ENCODE data around the gene ADAMTS6.

ADAMTS6 gene

DNA sequence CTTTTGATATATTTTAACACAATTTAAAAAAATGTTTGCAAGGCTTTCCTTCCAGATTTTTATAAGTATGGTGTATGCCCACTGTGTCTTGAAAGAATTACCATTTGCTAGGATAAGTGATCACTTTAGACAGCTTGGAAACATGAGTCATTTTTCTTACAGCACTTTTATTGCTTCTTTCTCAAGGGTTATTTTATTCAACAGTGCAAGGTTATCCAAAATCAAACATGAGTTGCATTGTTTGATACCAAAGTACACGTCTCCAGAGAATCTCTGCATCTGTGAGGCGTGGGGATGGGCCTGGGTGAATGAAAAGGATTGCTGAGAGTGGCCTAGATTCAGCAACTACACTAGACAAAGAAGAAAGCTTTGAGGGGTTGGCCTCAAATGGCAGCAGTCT, 329.6 kb downstream of the ADAMTS6 start:
- H3K79me1 ChIP-seq (replicated peaks; ENCODE audit: low read length, poor library complexity, severe bottlenecking): no peaks in the 10 kb centered on the region
- no peaks in the 10 kb centered on the region for H3K27me3 ChIP-seq (ENCODE audit: control insufficient read depth in 1 of 2, insufficient read depth in 1 of 2, low read length in 2 of 2)
- no peak overlapping the region for H4K8ac ChIP-seq (ENCODE audit: low read length)
- no peak overlapping the region for H3K4ac ChIP-seq (ENCODE audit: low read depth in 1 of 2, low read length in 2 of 2)
- no peaks in the 10 kb centered on the region for H3K4me1 ChIP-seq (ENCODE audit: control insufficient read depth, insufficient read depth, low read depth, low read length)
- H2AK5ac ChIP-seq (ENCODE audit: low read length, severe bottlenecking): no peak overlapping the region
- H4K91ac ChIP-seq (ENCODE audit: low read length): no peak overlapping the region
- peaks cover 0 to 39% of the 10 kb centered on the region in 2 experiments for H3K36me3 ChIP-seq (ENCODE audit: control insufficient read depth in 1 of 2, insufficient read depth in 2 of 2, low read depth in 1 of 2, low read length in 2 of 2)
- H3K9me3 ChIP-seq (ENCODE audit: control insufficient read depth, low read length): no peaks in the 10 kb centered on the region
- no peak overlapping the region for H3K18ac ChIP-seq (ENCODE audit: low read depth in 1 of 2, low read length in 2 of 2)
- 86% methylated on average over 2 of the region's 2 CpGs for WGBS
- H3K9ac ChIP-seq (ENCODE audit: low read length): peak overlapping the region; percentile 42
- no peak for DNase-seq
- no peak overlapping the region for H2BK15ac ChIP-seq (ENCODE audit: low read depth, poor library complexity, severe bottlenecking)
- peak overlapping the region in 1 of 2 experiments; percentile 34 for H3K4me3 ChIP-seq (ENCODE audit: insufficient read depth in 1 of 2, low read depth in 1 of 2, low read length in 2 of 2)
- H3K14ac ChIP-seq (ENCODE audit: low read length in 2 of 2): no peak overlapping the region
- H2BK5ac ChIP-seq (ENCODE audit: low read depth, low read length, poor library complexity, severe bottlenecking): no peak overlapping the region
- H3K27ac ChIP-seq (ENCODE audit: low read length, poor library complexity, severe bottlenecking): no peak overlapping the region
- H3K23ac ChIP-seq (ENCODE audit: low read length in 2 of 2): no peak overlapping the region
- no peak overlapping the region for H2BK120ac ChIP-seq (ENCODE audit: low read depth, low read length)
- no peak overlapping the region for H2BK12ac ChIP-seq (ENCODE audit: low read length in 2 of 2)
- no peak overlapping the region for H2AFZ ChIP-seq (ENCODE audit: low read depth, low read length)
- H3K4me2 ChIP-seq (ENCODE audit: low read length, poor library complexity, severe bottlenecking): no peak overlapping the region

DNA sequence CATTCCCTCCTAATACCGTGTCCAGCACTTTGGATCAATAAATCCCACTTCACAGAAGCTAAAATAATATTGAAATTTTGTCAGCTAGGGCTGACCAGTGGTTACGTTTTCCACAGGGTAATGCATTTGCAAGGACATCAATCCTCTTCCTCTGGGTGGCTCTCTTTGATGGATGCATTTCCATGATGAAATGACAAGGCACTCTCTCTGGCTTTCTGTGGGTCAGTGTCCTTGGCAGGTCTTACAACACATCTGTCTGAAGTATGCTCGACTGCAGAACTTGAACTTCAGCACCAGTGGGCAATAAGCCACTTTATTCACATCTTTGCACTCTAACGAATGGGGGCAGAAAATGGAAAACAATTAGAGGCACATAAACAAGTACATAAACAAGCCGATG, 330.1 kb downstream of the ADAMTS6 start:
- H3K18ac ChIP-seq (ENCODE audit: low read depth in 1 of 2, low read length in 2 of 2): no peak overlapping the region
- no peak overlapping the region for H2BK5ac ChIP-seq (ENCODE audit: low read depth, low read length, poor library complexity, severe bottlenecking)
- H4K8ac ChIP-seq (ENCODE audit: low read length): no peak overlapping the region
- no peak overlapping the region for H3K14ac ChIP-seq (ENCODE audit: low read length in 2 of 2)
- no peak overlapping the region for H2BK120ac ChIP-seq (ENCODE audit: low read depth, low read length)
- no peak overlapping the region for H3K27ac ChIP-seq (ENCODE audit: low read length, poor library complexity, severe bottlenecking)
- peak; percentile 15 for DNase-seq
- no peak overlapping the region for H3K4ac ChIP-seq (ENCODE audit: low read depth in 1 of 2, low read length in 2 of 2)
- H3K4me2 ChIP-seq (ENCODE audit: low read length, poor library complexity, severe bottlenecking): no peak overlapping the region
- H3K4me1 ChIP-seq (ENCODE audit: control insufficient read depth, insufficient read depth, low read depth, low read length): no peaks in the 10 kb centered on the region
- peaks cover 0 to 39% of the 10 kb centered on the region in 2 experiments for H3K36me3 ChIP-seq (ENCODE audit: control insufficient read depth in 1 of 2, insufficient read depth in 2 of 2, low read depth in 1 of 2, low read length in 2 of 2)
- 75% methylated on average over 5 of the region's 5 CpGs for WGBS
- no peak overlapping the region for H2AFZ ChIP-seq (ENCODE audit: low read depth, low read length)
- H2AK5ac ChIP-seq (ENCODE audit: low read length, severe bottlenecking): no peak overlapping the region
- H3K23ac ChIP-seq (ENCODE audit: low read length in 2 of 2): no peak overlapping the region
- H3K9me3 ChIP-seq (ENCODE audit: control insufficient read depth, low read length): no peaks in the 10 kb centered on the region
- no peaks in the 10 kb centered on the region for H3K27me3 ChIP-seq (ENCODE audit: control insufficient read depth in 1 of 2, insufficient read depth in 1 of 2, low read length in 2 of 2)
- no peak overlapping the region for H2BK15ac ChIP-seq (ENCODE audit: low read depth, poor library complexity, severe bottlenecking)
- no peaks in the 10 kb centered on the region for H3K79me1 ChIP-seq (replicated peaks; ENCODE audit: low read length, poor library complexity, severe bottlenecking)
- peak overlapping the region; percentile 8 for H3K9ac ChIP-seq (ENCODE audit: low read length)
- H2BK12ac ChIP-seq (ENCODE audit: low read length in 2 of 2): no peak overlapping the region
- H4K91ac ChIP-seq (ENCODE audit: low read length): no peak overlapping the region
- peak overlapping the region in 1 of 2 experiments; percentile 34 for H3K4me3 ChIP-seq (ENCODE audit: insufficient read depth in 1 of 2, low read depth in 1 of 2, low read length in 2 of 2)

DNA sequence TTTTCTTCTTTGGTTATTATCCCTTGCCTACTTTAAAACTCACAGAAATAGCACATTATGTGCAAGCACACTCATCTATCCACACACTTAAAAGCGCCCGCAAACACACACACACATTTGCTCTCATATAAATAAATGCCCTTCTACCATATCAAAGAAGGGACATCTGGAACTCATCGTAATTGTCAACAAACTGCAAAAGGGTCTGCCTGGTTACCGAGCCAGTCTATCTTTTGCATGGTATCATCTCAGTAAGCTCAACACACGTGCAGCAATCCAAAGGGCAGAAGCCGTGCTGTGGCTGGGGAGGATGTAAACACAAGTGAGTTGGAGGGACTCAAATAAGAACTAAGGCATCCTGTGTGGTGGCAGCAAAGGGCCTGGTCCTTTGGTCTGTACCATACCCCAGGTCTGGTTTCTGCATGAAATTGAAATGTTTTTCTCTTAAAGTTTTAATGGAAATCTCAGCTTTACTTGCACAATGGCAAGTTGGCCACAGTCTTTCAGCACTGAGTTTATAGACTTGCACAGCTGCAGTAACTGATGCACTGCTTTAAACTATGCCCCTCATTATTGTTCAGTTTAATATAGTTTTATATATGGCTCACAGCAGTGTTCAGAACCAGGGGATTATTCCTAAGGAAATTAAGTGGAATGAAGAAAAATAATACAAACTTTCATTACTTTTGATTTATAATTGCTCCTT, 331.0 kb downstream of the ADAMTS6 start:
- Histone ChIP-seq H3K36me3 (ENCODE audit: control insufficient read depth in 1 of 2, insufficient read depth in 2 of 2, low read depth in 1 of 2, low read length in 2 of 2) (peaks cover 0 to 39% of the 10 kb centered on the region in 2 experiments), H4K91ac (ENCODE audit: low read length) (no peak overlapping the region), H3K4me1 (ENCODE audit: control insufficient read depth, insufficient read depth, low read depth, low read length) (no peaks in the 10 kb centered on the region), H2BK15ac (ENCODE audit: low read depth, poor library complexity, severe bottlenecking) (no peak overlapping the region), H3K27me3 (ENCODE audit: control insufficient read depth in 1 of 2, insufficient read depth in 1 of 2, low read length in 2 of 2) (no peaks in the 10 kb centered on the region), H2BK5ac (ENCODE audit: low read depth, low read length, poor library complexity, severe bottlenecking) (no peak overlapping the region), H3K14ac (ENCODE audit: low read length in 2 of 2) (no peak overlapping the region), H2BK12ac (ENCODE audit: low read length in 2 of 2) (no peak overlapping the region), H3K79me1 (replicated peaks; ENCODE audit: low read length, poor library complexity, severe bottlenecking) (no peaks in the 10 kb centered on the region), H4K8ac (ENCODE audit: low read length) (no peak overlapping the region), H3K23ac (ENCODE audit: low read length in 2 of 2) (no peak overlapping the region), H2BK120ac (ENCODE audit: low read depth, low read length) (no peak overlapping the region), H3K4ac (ENCODE audit: low read depth in 1 of 2, low read length in 2 of 2) (no peak overlapping the region), H3K4me3 (ENCODE audit: insufficient read depth in 1 of 2, low read depth in 1 of 2, low read length in 2 of 2) (no peak overlapping the region), H2AK5ac (ENCODE audit: low read length, severe bottlenecking) (no peak overlapping the region), H3K9ac (ENCODE audit: low read length) (no peak overlapping the region), H3K9me3 (ENCODE audit: control insufficient read depth, low read length) (no peaks in the 10 kb centered on the region), H3K27ac (ENCODE audit: low read length, poor library complexity, severe bottlenecking) (no peak overlapping the region), H3K4me2 (ENCODE audit: low read length, poor library complexity, severe bottlenecking) (no peak overlapping the region), H2AFZ (ENCODE audit: low read depth, low read length) (no peak overlapping the region), H3K18ac (ENCODE audit: low read depth in 1 of 2, low read length in 2 of 2) (no peak overlapping the region)
- 44% methylated on average over 6 of the region's 6 CpGs for WGBS
- peak; percentile 38 for DNase-seq

DNA sequence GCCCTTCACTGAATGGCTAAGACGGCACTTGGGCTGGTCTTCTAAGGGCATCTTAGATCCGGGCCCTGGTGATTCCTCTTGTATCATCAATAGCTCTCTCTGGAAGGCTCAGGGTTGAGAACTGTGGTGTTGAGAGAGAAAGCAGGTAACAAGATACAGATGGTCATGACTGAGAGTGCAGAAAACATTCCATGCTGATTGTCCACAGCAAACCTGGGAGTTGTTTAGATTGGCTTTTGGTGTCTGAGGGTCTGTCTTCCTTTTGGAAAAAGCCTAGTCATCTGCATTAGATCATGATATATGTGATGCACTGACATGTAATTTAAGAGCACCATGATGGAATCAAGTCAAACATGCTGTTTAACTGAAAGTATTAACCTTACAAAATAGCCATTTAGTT, 331.9 kb downstream of the ADAMTS6 start:
- H3K4me2 ChIP-seq (ENCODE audit: low read length, poor library complexity, severe bottlenecking): no peak overlapping the region
- no peak overlapping the region for H3K14ac ChIP-seq (ENCODE audit: low read length in 2 of 2)
- no peak overlapping the region for H2AK5ac ChIP-seq (ENCODE audit: low read length, severe bottlenecking)
- H3K9me3 ChIP-seq (ENCODE audit: control insufficient read depth, low read length): no peaks in the 10 kb centered on the region
- H3K18ac ChIP-seq (ENCODE audit: low read depth in 1 of 2, low read length in 2 of 2): no peak overlapping the region
- H3K27ac ChIP-seq (ENCODE audit: low read length, poor library complexity, severe bottlenecking): no peak overlapping the region
- H2BK12ac ChIP-seq (ENCODE audit: low read length in 2 of 2): no peak overlapping the region
- H3K36me3 ChIP-seq (ENCODE audit: control insufficient read depth in 1 of 2, insufficient read depth in 2 of 2, low read depth in 1 of 2, low read length in 2 of 2): peaks cover 0 to 39% of the 10 kb centered on the region in 2 experiments
- H3K79me1 ChIP-seq (replicated peaks; ENCODE audit: low read length, poor library complexity, severe bottlenecking): no peaks in the 10 kb centered on the region
- no peak overlapping the region for H3K9ac ChIP-seq (ENCODE audit: low read length)
- no peak overlapping the region for H2BK15ac ChIP-seq (ENCODE audit: low read depth, poor library complexity, severe bottlenecking)
- no peak for DNase-seq
- H3K4me3 ChIP-seq (ENCODE audit: insufficient read depth in 1 of 2, low read depth in 1 of 2, low read length in 2 of 2): no peak overlapping the region
- no peak overlapping the region for H4K8ac ChIP-seq (ENCODE audit: low read length)
- no peak overlapping the region for H2BK5ac ChIP-seq (ENCODE audit: low read depth, low read length, poor library complexity, severe bottlenecking)
- H4K91ac ChIP-seq (ENCODE audit: low read length): no peak overlapping the region
- no peak overlapping the region for H2BK120ac ChIP-seq (ENCODE audit: low read depth, low read length)
- H3K27me3 ChIP-seq (ENCODE audit: control insufficient read depth in 1 of 2, insufficient read depth in 1 of 2, low read length in 2 of 2): no peaks in the 10 kb centered on the region
- no peak overlapping the region for H3K4ac ChIP-seq (ENCODE audit: low read depth in 1 of 2, low read length in 2 of 2)
- no peaks in the 10 kb centered on the region for H3K4me1 ChIP-seq (ENCODE audit: control insufficient read depth, insufficient read depth, low read depth, low read length)
- no peak overlapping the region for H2AFZ ChIP-seq (ENCODE audit: low read depth, low read length)
- H3K23ac ChIP-seq (ENCODE audit: low read length in 2 of 2): no peak overlapping the region
- WGBS: 96% methylated on average over 2 of the region's 2 CpGs

All from mesenchymal stem cell (in vitro differentiated cells and primary cell).